AG09309 (cell line): ENCODE results near the gene ANXA8.

Experiments
- DNase-seq: peaks from one replicate; pipeline ENCODE4 v3.0.0-alpha.2; 2010; ENCODE audit warnings: low read depth
- H3K4me3 ChIP-seq: 2 replicates; pipeline ENCODE4 v1.5.1; 2011; ENCODE audit warnings: mild to moderate bottlenecking, low read depth, low read length, moderate library complexity; ENCODE audit not compliant: control insufficient read depth
- TF ChIP-seq, protein P1 (sequence below): IDR thresholded peaks from 2 replicates; pipeline ENCODE4 v1.5.1; 2011; ENCODE audit warnings: mild to moderate bottlenecking, low read depth, low read length, inconsistent platforms; ENCODE audit not compliant: insufficient read depth, control insufficient read depth; ENCODE audit errors: missing control alignments

ANXA8 gene

DNA sequence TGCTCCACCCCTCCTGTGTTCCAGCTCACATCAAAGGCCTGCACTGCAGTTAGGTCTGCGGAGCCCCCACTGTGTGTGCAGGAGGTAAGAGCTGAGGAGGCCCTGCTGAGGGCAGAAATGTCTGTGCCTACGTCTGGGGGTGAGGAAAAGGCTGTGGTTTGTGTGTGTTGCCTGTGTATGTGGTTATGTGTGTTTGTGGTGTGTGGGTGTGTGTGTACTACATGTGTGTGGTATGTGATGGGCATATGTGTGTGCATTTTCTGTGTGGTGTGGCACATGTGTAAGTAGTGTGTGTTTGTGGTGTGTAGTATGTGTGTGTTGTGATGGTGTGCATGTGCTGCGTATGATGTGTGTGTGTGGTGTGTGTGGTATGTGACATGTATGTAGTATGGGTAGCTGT is 36.2 kb downstream of the ANXA8 start:
- H3K4me3 ChIP-seq, result no peak overlapping the region
- DNase-seq, result no peak
- TF ChIP-seq, protein P1, sequence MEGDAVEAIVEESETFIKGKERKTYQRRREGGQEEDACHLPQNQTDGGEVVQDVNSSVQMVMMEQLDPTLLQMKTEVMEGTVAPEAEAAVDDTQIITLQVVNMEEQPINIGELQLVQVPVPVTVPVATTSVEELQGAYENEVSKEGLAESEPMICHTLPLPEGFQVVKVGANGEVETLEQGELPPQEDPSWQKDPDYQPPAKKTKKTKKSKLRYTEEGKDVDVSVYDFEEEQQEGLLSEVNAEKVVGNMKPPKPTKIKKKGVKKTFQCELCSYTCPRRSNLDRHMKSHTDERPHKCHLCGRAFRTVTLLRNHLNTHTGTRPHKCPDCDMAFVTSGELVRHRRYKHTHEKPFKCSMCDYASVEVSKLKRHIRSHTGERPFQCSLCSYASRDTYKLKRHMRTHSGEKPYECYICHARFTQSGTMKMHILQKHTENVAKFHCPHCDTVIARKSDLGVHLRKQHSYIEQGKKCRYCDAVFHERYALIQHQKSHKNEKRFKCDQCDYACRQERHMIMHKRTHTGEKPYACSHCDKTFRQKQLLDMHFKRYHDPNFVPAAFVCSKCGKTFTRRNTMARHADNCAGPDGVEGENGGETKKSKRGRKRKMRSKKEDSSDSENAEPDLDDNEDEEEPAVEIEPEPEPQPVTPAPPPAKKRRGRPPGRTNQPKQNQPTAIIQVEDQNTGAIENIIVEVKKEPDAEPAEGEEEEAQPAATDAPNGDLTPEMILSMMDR, result no peak

DNA sequence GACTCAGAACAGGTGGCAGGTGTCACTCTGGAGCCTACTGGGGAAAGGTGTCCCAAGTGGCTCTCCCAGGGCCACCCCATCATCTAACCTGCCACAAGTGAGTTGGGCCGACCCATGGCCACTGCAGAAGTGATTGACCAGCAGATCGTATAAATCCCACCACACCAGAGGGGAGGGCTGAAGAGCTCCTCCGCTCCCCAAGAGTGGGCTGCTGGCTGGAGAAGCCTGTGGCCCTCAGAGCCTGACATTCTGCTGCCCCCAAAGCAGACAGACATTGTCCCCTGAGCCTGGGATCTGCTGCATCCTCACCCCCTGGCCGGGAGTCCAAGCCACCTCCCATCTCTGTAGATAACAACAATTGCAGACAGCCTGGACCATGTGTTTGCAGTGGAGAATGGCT is 36.7 kb downstream of the ANXA8 start:
- TF ChIP-seq, protein P1, result no peak
- no peak overlapping the region for H3K4me3 ChIP-seq
- DNase-seq, result no peak

DNA sequence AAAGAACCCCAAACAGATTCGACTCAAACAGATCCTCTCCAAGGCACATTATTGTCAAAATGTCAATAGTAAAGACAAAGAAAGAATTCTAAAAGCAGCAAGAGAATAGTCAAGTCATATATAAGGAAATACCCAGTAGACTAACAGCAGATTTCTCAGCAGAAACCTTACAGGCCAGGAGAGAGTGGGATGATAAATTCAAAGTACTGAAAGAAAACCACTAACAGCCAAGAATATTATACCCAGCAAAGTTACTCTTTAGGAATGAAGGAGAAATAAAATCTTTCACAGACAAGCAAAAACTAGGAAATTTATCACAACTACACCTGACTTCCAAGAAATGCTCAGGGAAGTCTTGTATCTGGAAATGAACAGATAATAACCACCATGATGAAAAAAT is 38.2 kb downstream of the ANXA8 start:
- no peak for DNase-seq
- H3K4me3 ChIP-seq, result no peak overlapping the region
- TF ChIP-seq, protein P1, result no peak

DNA sequence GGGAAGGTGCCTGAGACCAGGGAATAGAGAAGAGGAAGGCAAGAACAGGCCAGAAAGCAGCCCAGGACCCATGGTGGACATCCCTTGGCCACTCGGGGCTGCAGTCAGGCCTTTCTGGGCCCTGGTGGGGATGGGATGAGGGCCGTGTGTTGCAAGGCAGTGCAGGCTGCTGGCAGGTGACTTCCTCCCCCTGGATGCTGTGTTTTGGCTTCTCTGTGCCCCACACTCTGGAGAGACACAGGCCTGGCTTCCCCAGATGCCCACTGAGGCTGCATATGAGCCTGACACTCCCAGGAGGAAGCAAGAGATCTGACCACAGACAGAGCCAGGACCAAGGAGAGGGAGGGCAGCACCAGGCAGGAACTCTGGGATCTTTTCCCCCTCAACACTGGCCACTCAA is 39.9 kb downstream of the ANXA8 start:
- TF ChIP-seq, protein P1, result no peak
- no peak for DNase-seq
- H3K4me3 ChIP-seq, result no peak overlapping the region

DNA sequence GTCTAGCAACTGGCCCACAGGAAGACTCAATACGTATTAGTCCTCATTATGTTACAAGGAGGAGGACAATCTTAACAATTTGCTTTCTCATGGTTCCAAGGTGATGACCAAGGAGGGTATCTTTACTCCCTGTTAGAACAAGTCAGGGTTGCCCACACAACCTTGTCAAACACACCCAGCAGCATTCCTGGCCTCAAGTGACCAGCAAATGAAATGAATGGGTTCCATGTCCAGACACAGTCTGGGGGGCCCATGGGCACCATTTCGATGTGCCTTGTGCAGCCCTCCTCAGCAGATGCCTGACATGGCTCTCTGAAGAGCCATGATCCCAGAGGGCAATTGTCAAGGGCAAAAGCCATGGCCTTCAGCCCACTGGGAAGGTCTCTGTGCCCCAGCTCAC is 40.8 kb downstream of the ANXA8 start:
- H3K4me3 ChIP-seq, result no peak overlapping the region
- TF ChIP-seq, protein P1, result no peak
- DNase-seq, result no peak

DNA sequence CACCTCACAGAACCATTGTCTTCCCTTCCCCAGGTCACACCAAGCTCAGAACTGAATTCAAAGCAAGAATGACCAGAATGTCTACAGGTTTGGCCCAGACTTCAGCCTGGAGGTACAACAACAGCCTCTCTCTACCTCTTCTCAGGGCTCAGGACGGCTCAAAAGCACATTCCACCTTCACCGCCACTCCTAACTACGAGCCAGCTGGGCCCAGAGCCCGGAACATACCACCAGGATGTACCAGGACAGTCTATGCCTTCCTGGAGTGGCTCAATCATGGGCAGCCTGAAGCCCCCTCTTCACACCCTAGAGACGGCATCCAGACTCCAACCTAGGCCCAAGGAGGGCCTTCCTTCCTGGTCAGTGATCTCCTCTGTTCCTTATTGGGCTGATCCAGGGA is 41.6 kb downstream of the ANXA8 start:
- H3K4me3 ChIP-seq, result no peak overlapping the region
- TF ChIP-seq, protein P1, result no peak
- DNase-seq, result no peak

DNA sequence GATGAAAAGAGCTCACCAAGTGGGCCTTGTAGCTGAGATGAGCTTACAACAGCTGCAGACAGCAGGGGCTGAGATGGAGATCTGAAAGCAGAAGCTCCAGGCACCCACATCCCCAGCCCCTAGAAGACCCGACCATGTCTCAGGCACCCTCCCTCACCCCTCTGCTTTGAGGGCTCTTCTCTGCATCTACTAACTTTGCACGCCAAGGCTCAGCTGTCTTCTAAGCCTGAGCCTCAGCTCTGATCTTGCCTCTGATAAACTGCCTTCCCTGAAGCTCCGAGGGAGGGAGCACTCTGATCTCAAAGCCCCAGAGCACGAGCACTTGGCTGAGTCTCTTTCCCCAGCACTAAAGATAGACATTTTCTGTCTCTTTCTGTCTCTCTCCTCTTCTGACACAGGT is 42.0 kb downstream of the ANXA8 start:
- DNase-seq, result no peak
- TF ChIP-seq, protein P1, result no peak
- no peak overlapping the region for H3K4me3 ChIP-seq
